Measurements from ENCODE around the gene GOLGA6A.

The GOLGA6A gene

DNA sequence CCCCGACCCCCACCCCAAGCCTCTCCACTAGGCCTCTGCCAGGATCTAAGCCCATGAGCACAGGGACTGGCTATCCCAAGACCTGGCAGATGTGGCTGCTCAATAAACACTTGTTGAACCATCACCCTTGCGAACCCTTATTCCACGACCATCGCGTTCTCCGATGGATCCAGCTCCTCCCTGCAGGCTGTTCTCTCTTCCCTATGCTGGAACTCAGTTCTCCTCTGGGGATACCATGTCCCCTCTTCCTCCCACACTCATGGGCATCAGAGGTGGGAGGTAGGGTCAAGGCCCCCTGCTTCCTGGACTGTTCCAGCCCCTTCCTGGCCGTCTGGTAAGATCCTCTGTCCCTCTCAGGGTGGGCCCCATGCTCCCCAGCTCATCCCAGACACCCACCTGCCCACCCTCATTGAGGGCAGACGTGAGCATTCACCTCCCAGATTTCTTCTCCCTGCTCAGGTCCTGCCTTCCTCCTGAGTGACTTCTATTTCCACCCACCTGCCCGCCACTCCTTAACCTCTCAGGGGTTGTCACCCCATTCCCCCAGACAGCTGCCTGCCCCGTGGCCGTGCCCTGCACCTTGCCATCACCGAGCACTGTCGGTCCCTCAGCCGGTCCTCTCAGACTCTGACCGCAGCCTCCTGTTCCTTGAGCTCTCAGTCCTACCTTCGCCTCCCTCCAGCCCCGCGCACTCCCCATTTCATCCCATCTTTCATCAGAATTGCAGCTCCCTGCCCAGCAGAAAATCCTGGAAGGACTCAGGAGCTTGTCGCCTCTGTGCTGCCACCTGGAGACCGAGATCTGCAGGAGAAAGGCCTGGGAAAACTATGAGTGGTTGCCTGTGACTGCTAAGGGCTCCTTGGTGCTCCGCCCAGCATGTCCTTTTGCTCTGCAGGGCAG is 45.8 kb downstream of the GOLGA6A start:
- ChIA-PET CTCF (interaction anchor here (0.6 to 11.5 kb wide), 36 partner anchors 9 to 1972 kb away, joined by 3 to 248 read pairs (median 3); partner anchors contain the start of gene PML), POLR2A (interaction anchor here (0.8 to 1.3 kb wide), 2 partner anchors 42 to 64 kb away, joined by 3 to 8 read pairs; partner anchors contain the start of gene PML)
- Histone ChIP-seq H3K9me3 (ENCODE audit: control insufficient read depth, insufficient read depth, low read depth, low read length) (no peaks in the 10 kb centered on the region), H3K27ac (ENCODE audit: extremely low read depth, low read depth, low read length) (no peak overlapping the region), H3K36me3 (ENCODE audit: control insufficient read depth in 2 of 2, insufficient read depth in 1 of 2, low read length in 2 of 2) (peaks cover 0 to 30% of the 10 kb centered on the region in 2 experiments; a peak in 1 of 3 replicates), H3K4me3 (ENCODE audit: low read depth, low read length) (no peak overlapping the region), H3K4me1 (ENCODE audit: control insufficient read depth, insufficient read depth, low read length) (no peaks in the 10 kb centered on the region; the same call in 1 of the 2 replicates)
- TF ChIP-seq, protein P1, sequence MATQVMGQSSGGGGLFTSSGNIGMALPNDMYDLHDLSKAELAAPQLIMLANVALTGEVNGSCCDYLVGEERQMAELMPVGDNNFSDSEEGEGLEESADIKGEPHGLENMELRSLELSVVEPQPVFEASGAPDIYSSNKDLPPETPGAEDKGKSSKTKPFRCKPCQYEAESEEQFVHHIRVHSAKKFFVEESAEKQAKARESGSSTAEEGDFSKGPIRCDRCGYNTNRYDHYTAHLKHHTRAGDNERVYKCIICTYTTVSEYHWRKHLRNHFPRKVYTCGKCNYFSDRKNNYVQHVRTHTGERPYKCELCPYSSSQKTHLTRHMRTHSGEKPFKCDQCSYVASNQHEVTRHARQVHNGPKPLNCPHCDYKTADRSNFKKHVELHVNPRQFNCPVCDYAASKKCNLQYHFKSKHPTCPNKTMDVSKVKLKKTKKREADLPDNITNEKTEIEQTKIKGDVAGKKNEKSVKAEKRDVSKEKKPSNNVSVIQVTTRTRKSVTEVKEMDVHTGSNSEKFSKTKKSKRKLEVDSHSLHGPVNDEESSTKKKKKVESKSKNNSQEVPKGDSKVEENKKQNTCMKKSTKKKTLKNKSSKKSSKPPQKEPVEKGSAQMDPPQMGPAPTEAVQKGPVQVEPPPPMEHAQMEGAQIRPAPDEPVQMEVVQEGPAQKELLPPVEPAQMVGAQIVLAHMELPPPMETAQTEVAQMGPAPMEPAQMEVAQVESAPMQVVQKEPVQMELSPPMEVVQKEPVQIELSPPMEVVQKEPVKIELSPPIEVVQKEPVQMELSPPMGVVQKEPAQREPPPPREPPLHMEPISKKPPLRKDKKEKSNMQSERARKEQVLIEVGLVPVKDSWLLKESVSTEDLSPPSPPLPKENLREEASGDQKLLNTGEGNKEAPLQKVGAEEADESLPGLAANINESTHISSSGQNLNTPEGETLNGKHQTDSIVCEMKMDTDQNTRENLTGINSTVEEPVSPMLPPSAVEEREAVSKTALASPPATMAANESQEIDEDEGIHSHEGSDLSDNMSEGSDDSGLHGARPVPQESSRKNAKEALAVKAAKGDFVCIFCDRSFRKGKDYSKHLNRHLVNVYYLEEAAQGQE (tag by site-specific recombination; IDR thresholded peaks at IDR 0.05): no peak
- no peak for TF ChIP-seq KLF10 (tag by site-specific recombination; IDR thresholded peaks at IDR 0.05)
- no peak for TF ChIP-seq ZNF623 (tag by site-specific recombination; IDR thresholded peaks at IDR 0.05)
- TF ChIP-seq ZNF555 (tag by site-specific recombination; conservative IDR thresholded peaks at IDR 0.05): no peak
- no peak for TF ChIP-seq ZNF843 (tag by site-specific recombination; IDR thresholded peaks at IDR 0.05)
- TF ChIP-seq ZNF146 (tag by site-specific recombination; IDR thresholded peaks at IDR 0.05): no peak
- peak; percentile 29; the same call in 1 of the 2 replicates for TF ChIP-seq ZIC2 (tag by site-specific recombination; IDR thresholded peaks at IDR 0.05)
- TF ChIP-seq ZNF654 (tag by site-specific recombination; IDR thresholded peaks at IDR 0.05; ENCODE audit: low read depth): no peak; the same call in 1 of the 2 replicates
- TF ChIP-seq SCRT2 (tag by site-specific recombination; IDR thresholded peaks at IDR 0.05): peak; percentile 77
- TF ChIP-seq IKZF3 (tag by site-specific recombination; IDR thresholded peaks at IDR 0.05): peak; percentile 28; the same call in 1 of the 2 replicates

DNA sequence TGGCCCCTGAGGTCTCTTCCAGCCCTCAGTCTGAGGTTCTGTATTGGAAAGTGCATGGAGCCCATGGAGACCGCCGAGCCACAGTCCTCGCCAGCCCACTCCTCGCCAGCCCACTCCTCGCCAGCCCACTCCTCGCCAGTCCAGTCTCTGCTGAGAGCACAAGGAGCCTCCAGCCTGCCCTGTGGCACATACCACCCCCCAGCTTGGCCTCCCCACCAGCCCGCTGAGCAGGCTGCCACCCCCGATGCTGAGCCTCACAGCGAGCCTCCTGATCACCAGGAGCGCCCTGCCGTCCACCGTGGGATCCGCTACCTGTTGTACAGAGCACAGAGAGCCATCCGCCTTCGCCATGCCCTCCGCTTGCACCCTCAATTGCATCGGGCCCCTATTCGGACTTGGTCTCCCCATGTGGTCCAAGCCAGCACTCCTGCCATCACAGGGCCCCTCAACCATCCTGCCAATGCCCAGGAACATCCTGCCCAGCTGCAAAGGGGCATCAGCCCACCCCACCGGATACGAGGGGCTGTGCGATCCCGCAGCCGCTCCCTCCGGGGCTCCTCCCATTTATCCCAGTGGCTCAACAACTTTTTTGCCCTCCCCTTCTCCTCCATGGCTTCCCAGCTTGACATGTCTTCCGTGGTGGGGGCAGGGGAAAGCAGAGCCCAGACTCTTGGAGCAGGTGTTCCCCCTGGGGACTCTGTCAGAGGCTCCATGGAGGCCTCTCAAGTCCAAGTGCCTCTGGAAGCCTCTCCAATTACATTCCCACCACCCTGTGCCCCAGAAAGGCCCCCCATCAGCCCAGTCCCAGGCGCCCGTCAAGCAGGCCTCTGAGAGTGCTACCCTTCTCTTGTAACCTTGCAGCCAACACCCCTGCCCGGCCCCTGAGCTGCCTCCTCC is 47.0 kb downstream of the GOLGA6A start:
- Histone ChIP-seq H3K9me3 (ENCODE audit: control insufficient read depth, insufficient read depth, low read depth, low read length) (no peaks in the 10 kb centered on the region), H3K4me1 (ENCODE audit: control insufficient read depth, insufficient read depth, low read length) (no peaks in the 10 kb centered on the region; the same call in 1 of the 2 replicates), H3K36me3 (ENCODE audit: control insufficient read depth in 2 of 2, insufficient read depth in 1 of 2, low read length in 2 of 2) (peaks cover 0 to 30% of the 10 kb centered on the region in 2 experiments; a peak in 1 of 3 replicates), H3K27ac (ENCODE audit: extremely low read depth, low read depth, low read length) (no peak overlapping the region), H3K4me3 (ENCODE audit: low read depth, low read length) (no peak overlapping the region)
- POLR2A ChIA-PET: no interaction called here
- TF ChIP-seq ZNF10 (tag by site-specific recombination; IDR thresholded peaks at IDR 0.05): no peak
- TF ChIP-seq ZIC2 (tag by site-specific recombination; IDR thresholded peaks at IDR 0.05): 0 out of 2 replicates have a peak, but pooled peaks have one; percentile 16
- TF ChIP-seq GLIS2 (tag by site-specific recombination; IDR thresholded peaks at IDR 0.05): peak; percentile 41; the same call in 1 of the 2 replicates
- CTCF ChIA-PET: interaction anchor here (0.6 to 11.5 kb wide), 10 partner anchors 8 to 716 kb away, joined by 3 to 248 read pairs (median 12); partner anchors contain the start of gene PML

DNA sequence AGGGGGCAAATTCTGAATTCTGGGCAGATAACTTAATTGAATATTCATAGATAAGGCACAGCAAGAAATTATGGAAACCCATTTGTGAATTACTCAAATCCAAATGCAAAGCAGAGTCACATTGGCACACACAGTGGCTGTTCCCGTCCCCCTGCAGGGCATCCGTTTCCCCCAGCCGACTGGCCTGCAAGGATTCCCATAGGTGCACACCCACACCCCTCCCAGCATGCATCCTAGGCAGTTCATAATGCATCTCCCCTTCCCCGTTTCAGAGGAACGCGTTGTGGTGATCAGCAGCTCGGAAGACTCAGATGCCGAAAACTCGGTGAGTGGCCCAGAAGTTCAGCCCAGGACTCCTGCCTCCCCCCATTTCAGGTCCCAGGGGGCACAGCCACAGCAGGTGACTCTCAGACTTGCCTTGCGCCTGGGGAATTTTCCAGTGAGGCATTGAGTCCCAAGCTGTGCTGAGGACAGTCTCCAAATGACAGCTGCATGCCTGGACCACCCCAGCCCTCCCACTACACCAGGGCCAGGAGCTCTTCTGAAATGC is 48.1 kb downstream of the GOLGA6A start:
- no peaks in the 10 kb centered on the region for H3K9me3 ChIP-seq (ENCODE audit: control insufficient read depth, insufficient read depth, low read depth, low read length)
- TF ChIP-seq ZIC2 (tag by site-specific recombination; IDR thresholded peaks at IDR 0.05) (peak; percentile 84), ZNF529 (tag by site-specific recombination; IDR thresholded peaks at IDR 0.05; ENCODE audit: insufficient replicate concordance) (no peak)
- peaks cover 0 to 30% of the 10 kb centered on the region in 2 experiments; a peak in 1 of 3 replicates for H3K36me3 ChIP-seq (ENCODE audit: control insufficient read depth in 2 of 2, insufficient read depth in 1 of 2, low read length in 2 of 2)
- CTCF ChIA-PET: interaction anchor here (0.6 to 8.1 kb wide), 4 partner anchors 14 to 83 kb away, joined by 4 to 248 read pairs (median 8); no protein-coding TSS in a partner anchor
- POLR2A ChIA-PET: no interaction called here
- H3K27ac ChIP-seq (ENCODE audit: extremely low read depth, low read depth, low read length): no peak overlapping the region
- no peak overlapping the region for H3K4me3 ChIP-seq (ENCODE audit: low read depth, low read length)
- H3K4me1 ChIP-seq (ENCODE audit: control insufficient read depth, insufficient read depth, low read length): no peaks in the 10 kb centered on the region

Measured in HEK293 (cell line).